K562 (cell line): Measurements from ENCODE around the gene PRM1. TPM values are rescaled to one million over a fixed set of nuclear protein-coding genes. Genes with fewer than 3 reads are reported as not detected.
A peak's percentile ranks its signal among the peaks of the same experiment; 100 is the strongest.

Experiments used
- E2F6 ChIP-seq, 2 experiments: IDR thresholded peaks; 2 replicates each; pipeline ENCODE4 v1.6.1; 2011; ENCODE audit warnings: borderline replicate concordance in 1 of 2, control low read depth in 1 of 2, low read depth in 1 of 2, low read length in 1 of 2, mild to moderate bottlenecking in 1 of 2, mixed read lengths in 1 of 2, moderate library complexity in 1 of 2; ENCODE audit not compliant: insufficient read depth in 1 of 2, insufficient read length in 1 of 2, poor library complexity in 1 of 2, severe bottlenecking in 1 of 2; ENCODE audit errors: extremely low read depth in 1 of 2
- ESRRA ChIP-seq: fragments of 450-650 bp; IDR thresholded peaks from 2 replicates; pipeline ENCODE4 v1.6.1; 2014; ENCODE audit warnings: low read depth, mild to moderate bottlenecking, moderate library complexity, borderline replicate concordance
- HOXB6 ChIP-seq: fragments of 250-450 bp; sonication (Bioruptor Pico); IDR thresholded peaks from 2 replicates; pipeline ENCODE4 v1.5.1; 2022; ENCODE audit warnings: mild to moderate bottlenecking, borderline replicate concordance
- KLF16 ChIP-seq: IDR thresholded peaks from 2 replicates; pipeline ENCODE4 v1.6.1; 2016; ENCODE audit warnings: antibody characterized with exemption
- NR1H2 ChIP-seq: sonication (generic); formaldehyde crosslinking; IDR thresholded peaks from 2 replicates; pipeline ENCODE4 v1.4.0; 2020; ENCODE audit warnings: mild to moderate bottlenecking, missing genetic modification reagents
- PHB2 ChIP-seq: fragments of 450-650 bp; IDR thresholded peaks from 2 replicates; pipeline ENCODE4 v1.6.1; 2017; ENCODE audit warnings: low read depth
- PHF20 ChIP-seq: fragments of 450-650 bp; IDR thresholded peaks from 2 replicates; pipeline ENCODE4 v1.6.1; 2018; ENCODE audit not compliant: partially characterized antibody
- PKNOX1 ChIP-seq: fragments of 450-650 bp; IDR thresholded peaks from 2 replicates; pipeline ENCODE4 v1.6.1; 2016
- SMARCA5 ChIP-seq: fragments of 450-650 bp; IDR thresholded peaks from 2 replicates; pipeline ENCODE4 v1.6.1; 2016
- ZBTB40 ChIP-seq, 2 experiments: fragments of 450-650 bp in 1 of 2; sonication (generic) in 1 of 2; formaldehyde crosslinking in 1 of 2; IDR thresholded peaks; 2 replicates each; pipeline versions ENCODE4 v1.7.1 to v1.9.0; 2016 to 2022; ENCODE audit warnings: inconsistent platforms in 1 of 2, mild to moderate bottlenecking in 1 of 2, missing genetic modification reagents in 1 of 2
- ZNF3 ChIP-seq: fragments of 250-450 bp; sonication (Bioruptor Pico); IDR thresholded peaks from 2 replicates; pipeline ENCODE4 v1.5.0; 2021; ENCODE audit warnings: mild to moderate bottlenecking, moderate library complexity
- polyA plus RNA-seq, 8 experiments: library from polyadenylated mRNA; depleted of rRNA in 4 of 8; stranded (reverse) in 5 of 8; unstranded in 3 of 8; fragments of >200 nt; fragmentation: Nextera tagmentation in 2 of 8; fragmentation: Illumina TruSeq in 1 of 8; extraction: Ambion mirVana in 2 of 8; extraction: Trizol in 1 of 8; gene quantifications; 2 replicates each; pipeline versions ENCODE4 v1.2.1 to v1.2.3, GENCODE V29; 2011 to 2014; ENCODE audit warnings: inconsistent platforms in 1 of 8, missing spikeins in 1 of 8
- total RNA-seq, 7 experiments: library from RNA; depleted of rRNA in 6 of 7; stranded (reverse); fragments of >200 nt in 6 of 7; fragmentation: Illumina TruSeq in 2 of 7; extraction: Trizol in 2 of 7; gene quantifications; 2 replicates each; pipeline versions ENCODE4 v1.2.1 to v1.2.3, GENCODE V29; 2011 to 2021; ENCODE audit warnings: low replicate concordance in 1 of 7
- TF ChIP-seq, protein P1 (sequence below): sonication (generic); formaldehyde crosslinking; IDR thresholded peaks from 2 replicates; pipeline ENCODE4 v1.8.1; 2022; ENCODE audit warnings: missing genetic modification reagents
- TF ChIP-seq, protein P2 (sequence below): sonication (generic); formaldehyde crosslinking; IDR thresholded peaks from 2 replicates; pipeline ENCODE4 v1.8.0; 2022; ENCODE audit warnings: missing genetic modification reagents, mild to moderate bottlenecking, borderline replicate concordance

The PRM1 gene
- total and polyA plus RNA-seq, 9 of the 15 experiments (the other 6 are each of a cell fraction or from before 2014, with no cell fraction given), result not detected

DNA sequence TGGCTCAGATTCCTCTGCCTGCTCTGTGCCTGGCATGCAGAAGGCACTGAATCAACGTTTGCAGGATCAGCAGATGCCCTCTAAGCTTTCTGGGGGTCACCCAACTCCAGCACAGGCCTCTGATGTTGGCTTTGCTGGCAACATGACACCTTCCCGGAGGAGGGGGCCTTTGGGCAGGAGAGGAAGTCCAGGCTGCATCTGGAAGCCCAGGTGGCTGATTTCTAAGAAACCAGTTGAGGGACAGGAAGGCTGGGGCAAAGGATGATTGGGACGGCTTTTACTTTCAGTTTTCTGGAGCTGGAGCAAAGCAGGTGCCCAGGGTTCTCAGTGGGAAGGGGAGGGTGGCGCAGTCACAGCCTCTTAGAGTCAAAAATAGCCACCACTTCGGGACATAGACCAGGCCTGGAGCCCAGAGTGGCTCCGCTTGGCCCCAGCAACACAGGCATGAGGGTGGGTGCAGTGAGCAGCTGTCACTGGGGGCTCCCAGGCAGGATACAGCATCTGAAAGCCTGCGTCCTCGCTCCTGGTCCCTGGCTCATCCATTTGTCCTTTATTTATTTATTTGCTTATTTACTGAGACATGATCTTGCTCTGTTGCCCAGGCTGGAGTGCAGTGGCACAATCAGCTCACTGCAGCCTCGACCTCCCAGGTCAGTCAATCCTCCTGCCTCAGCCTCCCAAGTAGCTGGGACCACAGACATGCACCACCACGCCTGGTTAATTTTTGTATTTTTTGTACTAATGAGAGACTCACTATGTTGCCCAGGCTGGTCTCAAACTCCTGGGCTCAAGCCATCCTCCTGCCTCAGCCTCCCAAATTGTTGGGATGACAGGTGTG is 40.3 kb downstream of the PRM1 start (continued):
- peak; percentile 80 for TF ChIP-seq PKNOX1
- no peak for TF ChIP-seq PHF20
- TF ChIP-seq, protein P1, sequence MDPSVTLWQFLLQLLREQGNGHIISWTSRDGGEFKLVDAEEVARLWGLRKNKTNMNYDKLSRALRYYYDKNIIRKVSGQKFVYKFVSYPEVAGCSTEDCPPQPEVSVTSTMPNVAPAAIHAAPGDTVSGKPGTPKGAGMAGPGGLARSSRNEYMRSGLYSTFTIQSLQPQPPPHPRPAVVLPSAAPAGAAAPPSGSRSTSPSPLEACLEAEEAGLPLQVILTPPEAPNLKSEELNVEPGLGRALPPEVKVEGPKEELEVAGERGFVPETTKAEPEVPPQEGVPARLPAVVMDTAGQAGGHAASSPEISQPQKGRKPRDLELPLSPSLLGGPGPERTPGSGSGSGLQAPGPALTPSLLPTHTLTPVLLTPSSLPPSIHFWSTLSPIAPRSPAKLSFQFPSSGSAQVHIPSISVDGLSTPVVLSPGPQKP (CRISPR knock-in tag), result no peak
- TF ChIP-seq ESRRA, result 0 out of 2 replicates have a peak, but pooled peaks have one; percentile 4
- TF ChIP-seq HOXB6, result no peak
- no peak for TF ChIP-seq SMARCA5
- TF ChIP-seq E2F6 (IDR thresholded peaks at IDR 0.05; ENCODE audit: borderline replicate concordance in 1 of 2, extremely low read depth in 1 of 2, insufficient read depth in 1 of 2, insufficient read length in 1 of 2, low read depth in 1 of 2, low read length in 1 of 2, poor library complexity in 1 of 2, severe bottlenecking in 1 of 2), result no peak
- no peak for TF ChIP-seq PHB2
- no peak for TF ChIP-seq NR1H2 (CRISPR knock-in tag)
- no peak for TF ChIP-seq ZNF3 (CRISPR knock-in tag)
- no peak for TF ChIP-seq ZBTB40 (IDR thresholded peaks at IDR 0.05)
- TF ChIP-seq ZBTB40 (CRISPR knock-in tag; IDR thresholded peaks at IDR 0.05), result no peak
- TF ChIP-seq KLF16, result 0 out of 2 replicates have a peak, but pooled peaks have one; percentile 5
- TF ChIP-seq, protein P2, sequence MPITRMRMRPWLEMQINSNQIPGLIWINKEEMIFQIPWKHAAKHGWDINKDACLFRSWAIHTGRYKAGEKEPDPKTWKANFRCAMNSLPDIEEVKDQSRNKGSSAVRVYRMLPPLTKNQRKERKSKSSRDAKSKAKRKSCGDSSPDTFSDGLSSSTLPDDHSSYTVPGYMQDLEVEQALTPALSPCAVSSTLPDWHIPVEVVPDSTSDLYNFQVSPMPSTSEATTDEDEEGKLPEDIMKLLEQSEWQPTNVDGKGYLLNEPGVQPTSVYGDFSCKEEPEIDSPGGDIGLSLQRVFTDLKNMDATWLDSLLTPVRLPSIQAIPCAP (CRISPR knock-in tag), result no peak
